K562 (cell line): Measurements from ENCODE around the gene MIER2. TPM values are rescaled to one million over a fixed set of nuclear protein-coding genes. Genes with fewer than 3 reads are reported as not detected.
A peak's percentile ranks its signal among the peaks of the same experiment; 100 is the strongest.

Experiments used
- ATAC-seq: fragments of 200-7000 bp; cut with Tn5 transposase; 3 replicates; pipeline ENCODE4 v1.9.1; 2020; ENCODE audit warnings: moderate library complexity
- BruUV-seq: library from RNA; stranded (reverse); fragments of 400-500 nt; replicated peaks from 2 replicates; lab custom pipeline; 2021; lab: Mats Ljungman, UMichigan
- CTCF ChIA-PET: fragments of 300-600 bp; formaldehyde crosslinking; extraction: SDS; loops from one replicate; lab custom pipeline; 2021; ENCODE audit warnings: low intra/inter-chr PET ratio; lab: Yijun Ruan, JAX
- POLR2A ChIA-PET: fragments of 300-600, 350-650 bp; sonication (Branson Sonifier 250); formaldehyde crosslinking; extraction: SDS; loops from one replicate; lab custom pipeline; 2021; ENCODE audit warnings: antibody characterized with exemption, inconsistent platforms; lab: Yijun Ruan, JAX
- DNase-seq, 4 experiments: peaks; one replicate each; pipeline versions ENCODE4 v3.0.0 to v3.0.0-alpha.2; 2011 to 2018; ENCODE audit warnings: low spot score in 3 of 4, mixed read lengths in 3 of 4; ENCODE audit errors: extremely low read depth in 1 of 4
- FAIRE-seq: peaks from 2 replicates; lab custom pipeline; 2011; peaks lifted over from hg19 to GRCh38; lab: Jason Lieb, UNC
- H2AFZ ChIP-seq: 2 replicates; pipeline ENCODE4 v1.6.0; 2011; ENCODE audit warnings: low read depth, low read length, control low read depth, inconsistent platforms
- H3K27ac ChIP-seq: fragments of 200-600 bp; 3 replicates; pipeline ENCODE4 v1.8.0; 2011; ENCODE audit warnings: low read depth, mild to moderate bottlenecking, control low read depth, inconsistent platforms, low read length, moderate library complexity, mixed read lengths; ENCODE audit errors: extremely low read depth
- H3K27me3 ChIP-seq, 2 experiments: fragments of 300-600 bp in 1 of 2; 2 replicates in 1 of 2; 3 replicates in 1 of 2; pipeline versions ENCODE4 v1.6.0 to v1.8.0; 2011; ENCODE audit warnings: inconsistent platforms in 2 of 2, low read length in 2 of 2, mild to moderate bottlenecking in 1 of 2, mixed read lengths in 1 of 2, moderate library complexity in 1 of 2; ENCODE audit not compliant: control insufficient read depth in 2 of 2, insufficient read depth in 2 of 2
- H3K36me3 ChIP-seq: fragments of 300-600 bp; 3 replicates; pipeline ENCODE4 v1.8.0; 2011; ENCODE audit warnings: mild to moderate bottlenecking, low read length, inconsistent platforms; ENCODE audit not compliant: control insufficient read depth, insufficient read depth
- H3K4me1 ChIP-seq, 2 experiments: fragments of 200-600 bp in 1 of 2; replicated peaks in 1 of 2; 2 replicates in 1 of 2; 3 replicates in 1 of 2; pipeline versions ENCODE4 v1.5.1 to v1.8.0; 2011; ENCODE audit warnings: inconsistent platforms in 2 of 2, low read length in 2 of 2, mild to moderate bottlenecking in 1 of 2, mixed read lengths in 1 of 2, moderate library complexity in 1 of 2; ENCODE audit not compliant: control insufficient read depth in 2 of 2, insufficient read depth in 2 of 2
- H3K4me2 ChIP-seq: 2 replicates; pipeline ENCODE4 v1.6.1; 2011; ENCODE audit warnings: low read length, control low read depth, inconsistent platforms, mixed read lengths; ENCODE audit not compliant: insufficient read depth
- H3K4me3 ChIP-seq: fragments of 200-600 bp; sonication (generic), shearing (Covaris generic); 2 replicates; pipeline ENCODE4 v1.5.1; 2016; ENCODE audit warnings: control low read depth, inconsistent platforms
- H3K79me2 ChIP-seq: fragments of 200-600 bp; 3 replicates; pipeline ENCODE4 v1.8.0; 2011; ENCODE audit warnings: low read length, inconsistent platforms; ENCODE audit not compliant: control insufficient read depth, insufficient read depth
- H3K9ac ChIP-seq, 2 experiments: 2 replicates each; pipeline versions ENCODE4 v1.6.0 to v1.6.1; 2011; ENCODE audit warnings: low read depth in 2 of 2, low read length in 2 of 2, control low read depth in 1 of 2, inconsistent platforms in 1 of 2, mild to moderate bottlenecking in 1 of 2, mixed read lengths in 1 of 2; ENCODE audit not compliant: insufficient read depth in 1 of 2
- H3K9me1 ChIP-seq: one replicate; pipeline ENCODE4 v1.6.0; 2011; ENCODE audit warnings: inconsistent platforms, mild to moderate bottlenecking, low read length, moderate library complexity; ENCODE audit not compliant: control insufficient read depth, insufficient read depth
- H3K9me3 ChIP-seq: replicated peaks from 2 replicates; pipeline ENCODE4 v1.5.1; 2011; ENCODE audit warnings: low read depth, low read length, inconsistent platforms; ENCODE audit not compliant: control insufficient read depth, insufficient read depth
- H4K20me1 ChIP-seq: replicated peaks from 2 replicates; pipeline ENCODE4 v1.6.1; 2011; ENCODE audit warnings: low read length, inconsistent platforms, mixed read lengths; ENCODE audit not compliant: control insufficient read depth, insufficient read depth
- ASH1L ChIP-seq: fragments of 450-650 bp; IDR thresholded peaks from 2 replicates; pipeline ENCODE4 v1.6.1; 2018; ENCODE audit warnings: borderline replicate concordance, mild to moderate bottlenecking, low read depth; ENCODE audit not compliant: partially characterized antibody
- BRD9 ChIP-seq: fragments of 450-650 bp; IDR thresholded peaks from 2 replicates; pipeline ENCODE4 v1.6.1; 2018; ENCODE audit warnings: low read depth; ENCODE audit not compliant: partially characterized antibody
- FIP1L1 ChIP-seq: fragments of 200-400 bp; formaldehyde crosslinking; IDR thresholded peaks from 2 replicates; pipeline ENCODE4 v1.6.1; 2018; ENCODE audit warnings: mild to moderate bottlenecking, low read depth, low read length; ENCODE audit not compliant: poor library complexity, severe bottlenecking
- HDAC8 ChIP-seq: fragments of 450-650 bp; IDR thresholded peaks from 2 replicates; pipeline ENCODE4 v1.6.1; 2016; ENCODE audit warnings: mild to moderate bottlenecking, missing genetic modification characterization, moderate library complexity, missing compliant biosample characterization
- PHB2 ChIP-seq: fragments of 450-650 bp; IDR thresholded peaks from 2 replicates; pipeline ENCODE4 v1.6.1; 2017; ENCODE audit warnings: low read depth
- POLR2AphosphoS2 ChIP-seq: IDR thresholded peaks from 2 replicates; pipeline ENCODE4 v1.6.1; 2012; ENCODE audit warnings: low read length, improper control_type of control experiment
- STAG1 ChIP-seq: sonication (generic); formaldehyde crosslinking; IDR thresholded peaks from 2 replicates; pipeline ENCODE4 v1.5.0; 2020; ENCODE audit warnings: missing genetic modification reagents, borderline replicate concordance
- ZNF696 ChIP-seq: fragments of 250-450 bp; sonication (Bioruptor Pico); conservative IDR thresholded peaks from 2 replicates; pipeline ENCODE4 v1.4.0; 2020; ENCODE audit warnings: mild to moderate bottlenecking, moderate library complexity
- WGBS: fragments of 100-300 bp; shearing (Covaris generic); methylation state at CpG from one replicate; pipeline ENCODE4 v1.1.6; 2016; ENCODE audit warnings: low coverage, mixed read lengths; ENCODE audit not compliant: insufficient coverage; ENCODE audit errors: missing lambda C conversion rate; 5-methylcytosine and 5-hydroxymethylcytosine counted together
- in situ Hi-C: fragments of 300-500 bp; cut with MboI; formaldehyde crosslinking; loops from 4 replicates; pipeline ENCODE4 v1.15.0; 2018; ENCODE audit warnings: inconsistent platforms, mixed read lengths
- intact Hi-C: fragments of 100-400 bp; cut with micrococcal nuclease; formaldehyde crosslinking; loops from 2 replicates; pipeline ENCODE4 v1.14.2; 2022
- polyA plus RNA-seq, 8 experiments: library from polyadenylated mRNA; depleted of rRNA in 4 of 8; stranded (reverse) in 5 of 8; unstranded in 3 of 8; fragments of >200 nt; fragmentation: Nextera tagmentation in 2 of 8; fragmentation: Illumina TruSeq in 1 of 8; extraction: Ambion mirVana in 2 of 8; extraction: Trizol in 1 of 8; gene quantifications; 2 replicates each; pipeline versions ENCODE4 v1.2.1 to v1.2.3, GENCODE V29; 2011 to 2014; ENCODE audit warnings: inconsistent platforms in 1 of 8, missing spikeins in 1 of 8
- total RNA-seq, 7 experiments: library from RNA; depleted of rRNA in 6 of 7; stranded (reverse); fragments of >200 nt in 6 of 7; fragmentation: Illumina TruSeq in 2 of 7; extraction: Trizol in 2 of 7; gene quantifications; 2 replicates each; pipeline versions ENCODE4 v1.2.1 to v1.2.3, GENCODE V29; 2011 to 2021; ENCODE audit warnings: low replicate concordance in 1 of 7
- TF ChIP-seq, protein P1 (sequence below): fragments of 250-450 bp; sonication (Bioruptor Pico); IDR thresholded peaks from 2 replicates; pipeline ENCODE4 v1.4.0; 2020; ENCODE audit warnings: mild to moderate bottlenecking, moderate library complexity
- TF ChIP-seq, protein P2 (sequence below): fragments of 450-650 bp; IDR thresholded peaks from 2 replicates; pipeline ENCODE4 v1.7.0; 2016; ENCODE audit warnings: borderline replicate concordance

The MIER2 gene
- total and polyA plus RNA-seq, 9 of the 15 experiments (the other 6 are each of a cell fraction or from before 2014, with no cell fraction given): 0.46 to 34.7 (median 15.6) TPM

DNA sequence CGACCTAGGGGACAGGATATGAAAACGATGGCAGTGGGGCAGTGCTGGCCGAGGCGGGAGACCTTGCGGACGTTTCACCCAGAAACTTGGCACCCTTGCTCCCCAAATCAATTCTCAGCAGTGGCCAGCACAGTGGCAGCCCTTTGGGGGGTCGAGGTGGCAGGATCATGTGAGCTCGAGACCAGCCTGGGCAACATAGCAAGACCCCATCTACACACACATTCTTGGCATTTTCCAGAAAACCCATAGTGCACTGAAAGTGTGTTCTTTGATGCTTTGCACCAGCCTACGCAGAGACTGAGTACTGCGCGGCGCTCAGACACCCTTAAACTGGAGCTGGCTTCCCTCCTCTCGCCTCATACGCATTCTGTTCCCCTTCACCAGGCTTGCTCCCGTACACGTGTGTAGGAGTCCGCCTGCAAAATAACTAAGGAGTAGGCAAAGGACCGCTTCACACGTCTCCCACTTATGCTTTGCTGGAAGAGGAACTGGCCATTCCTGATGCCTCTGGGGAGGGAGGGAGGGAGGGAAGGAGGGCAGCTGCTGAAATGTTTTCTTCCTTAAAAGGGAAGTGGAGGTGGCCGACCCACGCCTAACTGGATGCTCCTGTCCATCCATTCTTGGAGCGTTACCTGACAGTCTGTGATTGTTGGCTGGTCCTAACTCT lies 23.5 kb upstream of the MIER2 start (continued):
- TF ChIP-seq, protein P1, sequence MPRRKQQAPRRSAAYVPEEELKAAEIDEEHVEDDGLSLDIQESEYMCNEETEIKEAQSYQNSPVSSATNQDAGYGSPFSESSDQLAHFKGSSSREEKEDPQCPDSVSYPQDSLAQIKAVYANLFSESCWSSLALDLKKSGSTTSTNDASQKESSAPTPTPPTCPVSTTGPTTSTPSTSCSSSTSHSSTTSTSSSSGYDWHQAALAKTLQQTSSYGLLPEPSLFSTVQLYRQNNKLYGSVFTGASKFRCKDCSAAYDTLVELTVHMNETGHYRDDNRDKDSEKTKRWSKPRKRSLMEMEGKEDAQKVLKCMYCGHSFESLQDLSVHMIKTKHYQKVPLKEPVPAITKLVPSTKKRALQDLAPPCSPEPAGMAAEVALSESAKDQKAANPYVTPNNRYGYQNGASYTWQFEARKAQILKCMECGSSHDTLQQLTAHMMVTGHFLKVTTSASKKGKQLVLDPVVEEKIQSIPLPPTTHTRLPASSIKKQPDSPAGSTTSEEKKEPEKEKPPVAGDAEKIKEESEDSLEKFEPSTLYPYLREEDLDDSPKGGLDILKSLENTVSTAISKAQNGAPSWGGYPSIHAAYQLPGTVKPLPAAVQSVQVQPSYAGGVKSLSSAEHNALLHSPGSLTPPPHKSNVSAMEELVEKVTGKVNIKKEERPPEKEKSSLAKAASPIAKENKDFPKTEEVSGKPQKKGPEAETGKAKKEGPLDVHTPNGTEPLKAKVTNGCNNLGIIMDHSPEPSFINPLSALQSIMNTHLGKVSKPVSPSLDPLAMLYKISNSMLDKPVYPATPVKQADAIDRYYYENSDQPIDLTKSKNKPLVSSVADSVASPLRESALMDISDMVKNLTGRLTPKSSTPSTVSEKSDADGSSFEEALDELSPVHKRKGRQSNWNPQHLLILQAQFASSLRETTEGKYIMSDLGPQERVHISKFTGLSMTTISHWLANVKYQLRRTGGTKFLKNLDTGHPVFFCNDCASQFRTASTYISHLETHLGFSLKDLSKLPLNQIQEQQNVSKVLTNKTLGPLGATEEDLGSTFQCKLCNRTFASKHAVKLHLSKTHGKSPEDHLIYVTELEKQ (CRISPR knock-in tag): no peak

DNA sequence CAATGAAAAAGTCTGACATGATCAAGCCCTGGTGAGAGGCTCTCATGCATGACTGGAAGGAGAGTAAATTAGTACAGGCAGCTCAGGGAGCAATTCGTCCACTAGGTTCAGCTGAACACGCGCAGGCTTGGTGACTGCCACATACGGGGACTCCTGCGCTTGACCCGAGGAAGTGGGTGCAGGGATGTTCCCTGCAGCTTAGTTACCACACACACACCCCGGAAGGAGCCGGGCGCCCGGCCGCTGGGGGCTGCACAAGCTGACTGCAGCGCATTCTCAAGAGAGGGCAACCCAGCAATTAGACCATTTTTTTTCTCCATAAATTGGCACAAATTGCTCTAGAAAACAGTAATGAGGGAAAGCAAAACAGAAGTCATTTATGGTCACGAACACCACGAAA lies 23.0 kb upstream of the MIER2 start:
- no peak overlapping the region for H2AFZ ChIP-seq
- no peaks in the 10 kb centered on the region for H3K9me3 ChIP-seq
- H3K4me2 ChIP-seq: no peak overlapping the region
- in situ Hi-C loops: no loop called here
- ATAC-seq (no peak; the same call in 2 of the 3 replicates), DNase-seq (no peak), FAIRE-seq (peak; percentile 70)
- no peak overlapping the region for H3K4me3 ChIP-seq
- CTCF ChIA-PET: no interaction called here
- no peaks in the 10 kb centered on the region for H3K79me2 ChIP-seq
- H3K27ac ChIP-seq: no peak overlapping the region
- H3K36me3 ChIP-seq: no peaks in the 10 kb centered on the region
- WGBS: 10% methylated on average over 14 of the region's 14 CpGs
- no peak overlapping the region for H3K9ac ChIP-seq
- H3K27me3 ChIP-seq: peaks cover 57 to 82% of the 10 kb centered on the region in 2 experiments
- POLR2A ChIA-PET: no interaction called here
- no peaks in the 10 kb centered on the region for H4K20me1 ChIP-seq
- TF ChIP-seq FIP1L1: no peak
- TF ChIP-seq PHB2: no peak
- TF ChIP-seq HDAC8 (tag): no peak
- TF ChIP-seq, protein P2, sequence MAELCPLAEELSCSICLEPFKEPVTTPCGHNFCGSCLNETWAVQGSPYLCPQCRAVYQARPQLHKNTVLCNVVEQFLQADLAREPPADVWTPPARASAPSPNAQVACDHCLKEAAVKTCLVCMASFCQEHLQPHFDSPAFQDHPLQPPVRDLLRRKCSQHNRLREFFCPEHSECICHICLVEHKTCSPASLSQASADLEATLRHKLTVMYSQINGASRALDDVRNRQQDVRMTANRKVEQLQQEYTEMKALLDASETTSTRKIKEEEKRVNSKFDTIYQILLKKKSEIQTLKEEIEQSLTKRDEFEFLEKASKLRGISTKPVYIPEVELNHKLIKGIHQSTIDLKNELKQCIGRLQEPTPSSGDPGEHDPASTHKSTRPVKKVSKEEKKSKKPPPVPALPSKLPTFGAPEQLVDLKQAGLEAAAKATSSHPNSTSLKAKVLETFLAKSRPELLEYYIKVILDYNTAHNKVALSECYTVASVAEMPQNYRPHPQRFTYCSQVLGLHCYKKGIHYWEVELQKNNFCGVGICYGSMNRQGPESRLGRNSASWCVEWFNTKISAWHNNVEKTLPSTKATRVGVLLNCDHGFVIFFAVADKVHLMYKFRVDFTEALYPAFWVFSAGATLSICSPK: no peak
- no peak for TF ChIP-seq ASH1L
- no peak for TF ChIP-seq STAG1 (CRISPR knock-in tag)
- TF ChIP-seq BRD9: no peak
- TF ChIP-seq POLR2AphosphoS2: no peak
- TF ChIP-seq ZNF696 (CRISPR knock-in tag): no peak
- TF ChIP-seq, all 486 proteins: peak for 0
- no TSS peak for BruUV-seq
- H3K4me1 ChIP-seq: peaks cover 0 to 10% of the 10 kb centered on the region in 2 experiments; a peak in 3 of 5 replicates
- intact Hi-C loops: no loop called here
- no peaks in the 10 kb centered on the region for H3K9me1 ChIP-seq
